NT2/D1 (cell line): ENCODE measurements around the gene IPCEF1.

ENCODE experiments used
- SUZ12 ChIP-seq: IDR thresholded peaks from 2 replicates; pipeline ENCODE4 v1.6.1; 2011; ENCODE audit not compliant: insufficient read length, insufficient read depth; ENCODE audit errors: extremely low read depth
- YY1 ChIP-seq: IDR thresholded peaks from 2 replicates; pipeline ENCODE4 v1.6.1; 2011; ENCODE audit not compliant: insufficient read length, insufficient read depth
- ZNF274 ChIP-seq: IDR thresholded peaks from 2 replicates; pipeline ENCODE4 v1.6.1; 2011; ENCODE audit warnings: mild to moderate bottlenecking, low read depth, low read length

- no peak for TF ChIP-seq ZNF274
- no peak for TF ChIP-seq YY1
- TF ChIP-seq SUZ12: no peak
These were observed 63.6 kb downstream of the IPCEF1 start for GRCh38 chr6:154292855-154293519.
